KMS-11 (cell line): ENCODE data around the gene PSMB7.

Experiments
- H2AFZ ChIP-seq: fragments of 200-600 bp; sonication (generic); 2 replicates; pipeline ENCODE4 v1.6.1; 2016; ENCODE audit warnings: antibody characterized with exemption, mixed run types, low read depth
- H3K27ac ChIP-seq: fragments of 200-600 bp; sonication (generic); 2 replicates; pipeline ENCODE4 v1.6.1; 2016; ENCODE audit warnings: mild to moderate bottlenecking, mixed run types
- H3K27me3 ChIP-seq: fragments of 200-600 bp; sonication (generic); 2 replicates; pipeline ENCODE4 v1.6.1; 2017; ENCODE audit warnings: mild to moderate bottlenecking, low read depth, mixed run types, moderate library complexity; ENCODE audit not compliant: insufficient read depth
- H3K36me3 ChIP-seq: fragments of 200-600 bp; sonication (generic); 2 replicates; pipeline ENCODE4 v1.6.1; 2017; ENCODE audit warnings: mild to moderate bottlenecking, mixed run types; ENCODE audit not compliant: insufficient read depth
- H3K4me1 ChIP-seq: fragments of 200-600 bp; sonication (generic); 2 replicates; pipeline ENCODE4 v1.6.1; 2016; ENCODE audit warnings: mild to moderate bottlenecking, low read depth, mixed run types; ENCODE audit not compliant: poor library complexity, severe bottlenecking
- H3K4me2 ChIP-seq: fragments of 200-600 bp; sonication (generic); 2 replicates; pipeline ENCODE4 v1.7.0; 2016; ENCODE audit warnings: mild to moderate bottlenecking, mixed run types
- H3K4me3 ChIP-seq: fragments of 200-600 bp; sonication (generic); IDR thresholded peaks from 2 replicates; pipeline ENCODE4 v1.6.1; 2017; ENCODE audit warnings: low read depth, low read length, mixed read lengths; ENCODE audit not compliant: insufficient read depth
- H3K79me2 ChIP-seq: fragments of 200-600 bp; sonication (generic); 2 replicates; pipeline ENCODE4 v1.6.1; 2016; ENCODE audit warnings: low read depth, mixed run types; ENCODE audit not compliant: insufficient read depth
- H3K9ac ChIP-seq: fragments of 200-600 bp; sonication (generic); 2 replicates; pipeline ENCODE4 v1.6.1; 2016; ENCODE audit warnings: mild to moderate bottlenecking, mixed run types
- H4K20me1 ChIP-seq: fragments of 200-600 bp; sonication (generic); 2 replicates; pipeline ENCODE4 v1.6.1; 2016; ENCODE audit warnings: mild to moderate bottlenecking, mixed run types; ENCODE audit not compliant: insufficient read depth
- TF ChIP-seq, protein P1 (sequence below): fragments of 200-600 bp; sonication (generic); conservative IDR thresholded peaks from 2 replicates; pipeline ENCODE4 v1.6.1; 2017; ENCODE audit warnings: low read depth, mild to moderate bottlenecking, antibody characterized with exemption, low read length, moderate library complexity, mixed read lengths

The PSMB7 gene

DNA sequence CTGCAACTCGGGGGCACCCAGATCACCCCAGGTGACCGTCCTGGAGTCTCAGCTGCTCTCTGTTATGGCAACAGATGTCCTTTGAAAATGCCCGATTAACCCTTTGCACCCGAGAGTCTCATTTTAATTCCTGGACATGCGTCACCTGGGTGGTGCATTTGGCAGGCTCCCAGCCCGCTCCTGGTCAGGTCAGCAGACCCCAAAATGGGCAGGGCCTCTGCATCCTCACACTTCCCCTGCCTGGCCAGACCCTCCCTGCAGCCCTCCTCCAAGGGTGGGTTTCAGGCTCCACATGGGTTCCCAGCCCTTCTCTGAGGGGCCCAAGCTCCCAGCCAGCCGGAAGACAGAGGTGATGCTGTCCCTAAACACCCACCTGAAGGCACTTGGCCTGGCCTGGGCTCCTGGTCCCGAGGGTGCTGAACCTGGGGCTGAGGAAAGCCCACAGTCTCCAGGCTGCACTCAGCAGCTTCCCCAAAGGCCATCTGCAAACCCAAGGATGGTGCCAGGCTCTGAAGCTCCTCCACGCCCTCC lies 69.4 kb downstream of the PSMB7 start:
- Histone ChIP-seq H3K27me3 (no peaks in the 10 kb centered on the region), H3K9ac (no peak overlapping the region), H3K36me3 (no peaks in the 10 kb centered on the region), H4K20me1 (no peaks in the 10 kb centered on the region), H2AFZ (no peak overlapping the region), H3K79me2 (no peaks in the 10 kb centered on the region), H3K4me3 (no peak overlapping the region), H3K4me2 (no peak overlapping the region), H3K4me1 (no peaks in the 10 kb centered on the region), H3K27ac (no peak overlapping the region)
- TF ChIP-seq, protein P1, sequence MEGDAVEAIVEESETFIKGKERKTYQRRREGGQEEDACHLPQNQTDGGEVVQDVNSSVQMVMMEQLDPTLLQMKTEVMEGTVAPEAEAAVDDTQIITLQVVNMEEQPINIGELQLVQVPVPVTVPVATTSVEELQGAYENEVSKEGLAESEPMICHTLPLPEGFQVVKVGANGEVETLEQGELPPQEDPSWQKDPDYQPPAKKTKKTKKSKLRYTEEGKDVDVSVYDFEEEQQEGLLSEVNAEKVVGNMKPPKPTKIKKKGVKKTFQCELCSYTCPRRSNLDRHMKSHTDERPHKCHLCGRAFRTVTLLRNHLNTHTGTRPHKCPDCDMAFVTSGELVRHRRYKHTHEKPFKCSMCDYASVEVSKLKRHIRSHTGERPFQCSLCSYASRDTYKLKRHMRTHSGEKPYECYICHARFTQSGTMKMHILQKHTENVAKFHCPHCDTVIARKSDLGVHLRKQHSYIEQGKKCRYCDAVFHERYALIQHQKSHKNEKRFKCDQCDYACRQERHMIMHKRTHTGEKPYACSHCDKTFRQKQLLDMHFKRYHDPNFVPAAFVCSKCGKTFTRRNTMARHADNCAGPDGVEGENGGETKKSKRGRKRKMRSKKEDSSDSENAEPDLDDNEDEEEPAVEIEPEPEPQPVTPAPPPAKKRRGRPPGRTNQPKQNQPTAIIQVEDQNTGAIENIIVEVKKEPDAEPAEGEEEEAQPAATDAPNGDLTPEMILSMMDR: no peak

DNA sequence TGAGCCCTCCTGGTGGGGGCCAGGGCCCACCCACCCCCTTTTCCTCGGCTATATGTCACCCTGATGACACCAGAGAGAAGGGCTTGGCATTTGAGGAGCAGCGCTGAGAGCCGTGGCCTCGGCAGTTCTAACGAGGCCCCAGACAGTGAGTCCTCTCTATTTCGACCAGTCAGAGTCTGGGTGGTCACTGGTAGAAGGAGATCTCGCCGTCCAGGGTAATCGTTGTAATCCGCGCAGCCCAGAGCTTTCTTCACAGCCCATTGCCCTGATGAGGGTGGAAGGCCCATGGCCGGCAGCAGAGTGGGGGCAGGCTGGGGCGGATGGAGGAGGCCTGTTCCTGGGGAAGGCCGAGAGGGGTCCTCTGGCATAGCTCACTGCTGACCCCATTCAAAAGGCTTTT lies 70.2 kb downstream of the PSMB7 start:
- no peak overlapping the region for H3K4me3 ChIP-seq
- no peaks in the 10 kb centered on the region for H3K27me3 ChIP-seq
- H2AFZ ChIP-seq: no peak overlapping the region
- H3K9ac ChIP-seq: no peak overlapping the region
- H3K27ac ChIP-seq: no peak overlapping the region
- no peaks in the 10 kb centered on the region for H3K4me1 ChIP-seq
- no peaks in the 10 kb centered on the region for H3K79me2 ChIP-seq
- no peak overlapping the region for H3K4me2 ChIP-seq
- TF ChIP-seq, protein P1: no peak
- H4K20me1 ChIP-seq: no peaks in the 10 kb centered on the region
- H3K36me3 ChIP-seq: no peaks in the 10 kb centered on the region

- Histone ChIP-seq H3K79me2 (no peaks in the 10 kb centered on the region), H3K4me1 (no peaks in the 10 kb centered on the region), H4K20me1 (no peaks in the 10 kb centered on the region), H3K36me3 (no peaks in the 10 kb centered on the region), H3K27ac (no peak overlapping the region), H2AFZ (no peak overlapping the region), H3K9ac (no peak overlapping the region), H3K27me3 (no peaks in the 10 kb centered on the region), H3K4me2 (no peak overlapping the region), H3K4me3 (no peak overlapping the region)
- TF ChIP-seq, protein P1: no peak
Measured at GRCh38 chr9:124344291-124345050, 70.8 kb downstream of the PSMB7 start.

DNA sequence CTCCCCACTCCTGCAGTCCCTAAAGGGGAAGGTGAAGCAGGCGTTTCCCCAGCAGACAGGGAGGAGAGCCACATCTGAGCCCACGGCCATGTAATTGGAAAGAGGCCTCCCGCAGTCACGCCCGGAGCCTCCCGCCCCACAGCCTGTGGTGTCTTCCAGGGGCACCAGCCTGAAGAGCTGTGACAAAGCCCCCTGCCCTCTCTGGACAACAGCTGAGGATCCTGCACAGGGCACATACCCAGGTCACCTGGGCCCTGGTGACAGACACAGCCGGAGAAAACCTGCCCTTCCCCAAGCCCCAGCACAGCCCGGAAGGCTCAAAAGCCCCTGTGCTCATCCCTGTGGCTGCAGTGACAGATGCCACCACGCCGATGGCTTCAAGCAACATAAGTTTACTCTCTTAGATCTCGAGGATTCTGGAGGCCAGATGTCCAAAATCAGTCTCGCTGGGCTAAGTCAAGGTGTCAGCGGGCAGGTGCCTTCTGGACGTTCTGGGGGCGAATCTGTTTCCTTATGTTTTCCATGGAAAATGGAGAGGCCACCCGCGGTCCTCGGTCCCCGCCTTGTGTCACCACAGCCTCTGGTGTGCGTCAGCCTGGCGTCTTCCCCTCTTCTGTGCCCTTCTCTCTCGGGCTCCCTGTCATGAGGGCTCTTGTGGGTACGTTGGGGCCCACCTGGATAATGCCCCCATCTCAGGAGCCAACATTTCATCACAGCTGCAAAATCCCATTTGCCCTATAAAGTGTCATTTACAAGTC lies 71.5 kb downstream of the PSMB7 start:
- Histone ChIP-seq H3K4me3 (no peak overlapping the region), H2AFZ (no peak overlapping the region), H3K36me3 (no peaks in the 10 kb centered on the region), H4K20me1 (no peaks in the 10 kb centered on the region), H3K27ac (no peak overlapping the region), H3K4me2 (no peak overlapping the region), H3K79me2 (no peaks in the 10 kb centered on the region), H3K9ac (no peak overlapping the region), H3K27me3 (no peaks in the 10 kb centered on the region), H3K4me1 (no peaks in the 10 kb centered on the region)
- TF ChIP-seq, protein P1: no peak
